ENCODE measurements around the gene THAP4. TPM values are rescaled to one million over a fixed set of nuclear protein-coding genes. Genes with fewer than 3 reads are reported as not detected.

Gene THAP4
- total and polyA plus RNA-seq, 2 experiments from 2014 or later = 62.9 to 80.4 TPM

GRCh38 chr2:241571821-241572620 lies 64.9 kb downstream of the THAP4 start:
- H3K9me3 Mint-ChIP-seq = no peaks in the 10 kb centered on the region
- no peak overlapping the region for H3K4me3 Mint-ChIP-seq
- Histone ChIP-seq H3K79me2 (replicated peaks; ENCODE audit: insufficient read depth) (no peaks in the 10 kb centered on the region), H3F3A (replicated peaks; ENCODE audit: low read depth) (no peaks in the 10 kb centered on the region), H3K4me2 (no peak overlapping the region), H3K36me3 (ENCODE audit: insufficient read depth) (no peaks in the 10 kb centered on the region), H3K27ac (ENCODE audit: low read depth) (no peak overlapping the region), H3K4me3 (no peak overlapping the region), H4K20me1 (replicated peaks; ENCODE audit: insufficient read depth) (no peaks in the 10 kb centered on the region; the same call in 1 of the 2 replicates), H3K9me2 (ENCODE audit: insufficient read depth) (no peaks in the 10 kb centered on the region), H3K27me3 (ENCODE audit: insufficient read depth) (no peaks in the 10 kb centered on the region), H3K4me1 (ENCODE audit: insufficient read depth) (no peaks in the 10 kb centered on the region), H2AFZ (no peak overlapping the region)
- TF ChIP-seq, protein P1, sequence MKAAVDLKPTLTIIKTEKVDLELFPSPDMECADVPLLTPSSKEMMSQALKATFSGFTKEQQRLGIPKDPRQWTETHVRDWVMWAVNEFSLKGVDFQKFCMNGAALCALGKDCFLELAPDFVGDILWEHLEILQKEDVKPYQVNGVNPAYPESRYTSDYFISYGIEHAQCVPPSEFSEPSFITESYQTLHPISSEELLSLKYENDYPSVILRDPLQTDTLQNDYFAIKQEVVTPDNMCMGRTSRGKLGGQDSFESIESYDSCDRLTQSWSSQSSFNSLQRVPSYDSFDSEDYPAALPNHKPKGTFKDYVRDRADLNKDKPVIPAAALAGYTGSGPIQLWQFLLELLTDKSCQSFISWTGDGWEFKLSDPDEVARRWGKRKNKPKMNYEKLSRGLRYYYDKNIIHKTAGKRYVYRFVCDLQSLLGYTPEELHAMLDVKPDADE (IDR thresholded peaks at IDR 0.05) = no peak
- no peak for TF ChIP-seq ZNF331 (CRISPR knock-in tag; IDR thresholded peaks at IDR 0.05; ENCODE audit: low read depth)
- TF ChIP-seq, protein P2, sequence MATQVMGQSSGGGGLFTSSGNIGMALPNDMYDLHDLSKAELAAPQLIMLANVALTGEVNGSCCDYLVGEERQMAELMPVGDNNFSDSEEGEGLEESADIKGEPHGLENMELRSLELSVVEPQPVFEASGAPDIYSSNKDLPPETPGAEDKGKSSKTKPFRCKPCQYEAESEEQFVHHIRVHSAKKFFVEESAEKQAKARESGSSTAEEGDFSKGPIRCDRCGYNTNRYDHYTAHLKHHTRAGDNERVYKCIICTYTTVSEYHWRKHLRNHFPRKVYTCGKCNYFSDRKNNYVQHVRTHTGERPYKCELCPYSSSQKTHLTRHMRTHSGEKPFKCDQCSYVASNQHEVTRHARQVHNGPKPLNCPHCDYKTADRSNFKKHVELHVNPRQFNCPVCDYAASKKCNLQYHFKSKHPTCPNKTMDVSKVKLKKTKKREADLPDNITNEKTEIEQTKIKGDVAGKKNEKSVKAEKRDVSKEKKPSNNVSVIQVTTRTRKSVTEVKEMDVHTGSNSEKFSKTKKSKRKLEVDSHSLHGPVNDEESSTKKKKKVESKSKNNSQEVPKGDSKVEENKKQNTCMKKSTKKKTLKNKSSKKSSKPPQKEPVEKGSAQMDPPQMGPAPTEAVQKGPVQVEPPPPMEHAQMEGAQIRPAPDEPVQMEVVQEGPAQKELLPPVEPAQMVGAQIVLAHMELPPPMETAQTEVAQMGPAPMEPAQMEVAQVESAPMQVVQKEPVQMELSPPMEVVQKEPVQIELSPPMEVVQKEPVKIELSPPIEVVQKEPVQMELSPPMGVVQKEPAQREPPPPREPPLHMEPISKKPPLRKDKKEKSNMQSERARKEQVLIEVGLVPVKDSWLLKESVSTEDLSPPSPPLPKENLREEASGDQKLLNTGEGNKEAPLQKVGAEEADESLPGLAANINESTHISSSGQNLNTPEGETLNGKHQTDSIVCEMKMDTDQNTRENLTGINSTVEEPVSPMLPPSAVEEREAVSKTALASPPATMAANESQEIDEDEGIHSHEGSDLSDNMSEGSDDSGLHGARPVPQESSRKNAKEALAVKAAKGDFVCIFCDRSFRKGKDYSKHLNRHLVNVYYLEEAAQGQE (IDR thresholded peaks at IDR 0.05; ENCODE audit: unreplicated experiment) = no peak
- no peak for TF ChIP-seq EZH2 (IDR thresholded peaks at IDR 0.05; ENCODE audit: low read depth, unreplicated experiment)
- TF ChIP-seq, protein P3, sequence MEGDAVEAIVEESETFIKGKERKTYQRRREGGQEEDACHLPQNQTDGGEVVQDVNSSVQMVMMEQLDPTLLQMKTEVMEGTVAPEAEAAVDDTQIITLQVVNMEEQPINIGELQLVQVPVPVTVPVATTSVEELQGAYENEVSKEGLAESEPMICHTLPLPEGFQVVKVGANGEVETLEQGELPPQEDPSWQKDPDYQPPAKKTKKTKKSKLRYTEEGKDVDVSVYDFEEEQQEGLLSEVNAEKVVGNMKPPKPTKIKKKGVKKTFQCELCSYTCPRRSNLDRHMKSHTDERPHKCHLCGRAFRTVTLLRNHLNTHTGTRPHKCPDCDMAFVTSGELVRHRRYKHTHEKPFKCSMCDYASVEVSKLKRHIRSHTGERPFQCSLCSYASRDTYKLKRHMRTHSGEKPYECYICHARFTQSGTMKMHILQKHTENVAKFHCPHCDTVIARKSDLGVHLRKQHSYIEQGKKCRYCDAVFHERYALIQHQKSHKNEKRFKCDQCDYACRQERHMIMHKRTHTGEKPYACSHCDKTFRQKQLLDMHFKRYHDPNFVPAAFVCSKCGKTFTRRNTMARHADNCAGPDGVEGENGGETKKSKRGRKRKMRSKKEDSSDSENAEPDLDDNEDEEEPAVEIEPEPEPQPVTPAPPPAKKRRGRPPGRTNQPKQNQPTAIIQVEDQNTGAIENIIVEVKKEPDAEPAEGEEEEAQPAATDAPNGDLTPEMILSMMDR (conservative IDR thresholded peaks at IDR 0.05; ENCODE audit: low read depth in 2 of 2) = no peak
- H3K36me3 Mint-ChIP-seq (ENCODE audit: low read depth) = peaks cover 9% of the 10 kb centered on the region; the same call in 1 of the 3 replicates
- peaks cover 7% of the 10 kb centered on the region for H3K27me3 Mint-ChIP-seq (ENCODE audit: insufficient read depth, low read depth, poor library complexity)
- no peak for ATAC-seq
- H3K27ac Mint-ChIP-seq = no peak overlapping the region
- DNase-seq (ENCODE audit: low spot score) = no peak
- H3K4me1 Mint-ChIP-seq = no peaks in the 10 kb centered on the region; the same call in 2 of the 3 replicates

DNA sequence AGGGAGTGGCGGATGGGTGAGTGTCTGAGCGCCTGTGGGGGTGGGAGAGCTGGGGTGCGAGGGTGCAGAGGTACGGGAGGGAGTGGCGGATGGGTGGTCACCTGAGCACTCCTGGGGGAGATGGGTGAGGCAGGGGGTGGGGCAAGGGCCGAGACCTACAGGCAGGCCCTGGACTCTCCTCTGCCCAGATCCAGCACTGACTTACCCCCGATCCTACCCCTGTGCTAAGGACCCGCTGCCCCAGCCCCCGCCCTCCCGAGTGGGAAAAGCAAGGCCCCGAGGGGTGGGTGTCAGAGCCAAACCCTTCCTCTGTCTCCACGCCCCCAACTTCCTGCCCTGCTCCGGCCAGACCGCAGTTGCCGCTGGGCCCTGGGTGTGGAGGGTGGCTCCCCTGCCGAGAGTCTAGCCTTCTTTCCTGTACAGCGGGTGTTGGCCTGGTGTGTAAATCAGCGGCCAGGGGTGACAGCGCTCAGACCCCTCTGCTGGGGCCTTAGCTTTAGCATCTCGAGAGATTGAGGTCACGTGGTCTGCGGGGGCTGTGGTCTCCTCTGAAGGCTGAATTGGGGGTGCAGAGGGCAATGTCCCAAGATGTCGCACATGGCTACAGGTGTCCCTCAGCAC lies 65.9 kb downstream of the THAP4 start:
- Histone ChIP-seq H3K9me2 (ENCODE audit: insufficient read depth) (no peaks in the 10 kb centered on the region), H2AFZ (no peak overlapping the region), H3K4me1 (ENCODE audit: insufficient read depth) (no peaks in the 10 kb centered on the region), H3K79me2 (replicated peaks; ENCODE audit: insufficient read depth) (no peaks in the 10 kb centered on the region), H4K20me1 (replicated peaks; ENCODE audit: insufficient read depth) (no peaks in the 10 kb centered on the region; the same call in 1 of the 2 replicates), H3K27me3 (ENCODE audit: insufficient read depth) (no peaks in the 10 kb centered on the region), H3K4me3 (no peak overlapping the region), H3K27ac (ENCODE audit: low read depth) (no peak overlapping the region), H3K4me2 (no peak overlapping the region), H3K36me3 (ENCODE audit: insufficient read depth) (no peaks in the 10 kb centered on the region), H3F3A (replicated peaks; ENCODE audit: low read depth) (no peaks in the 10 kb centered on the region)
- no peaks in the 10 kb centered on the region for H3K4me1 Mint-ChIP-seq
- no peak for ATAC-seq
- no peak for DNase-seq (ENCODE audit: low spot score)
- H3K9me3 Mint-ChIP-seq = no peaks in the 10 kb centered on the region
- no peak for TF ChIP-seq ZNF331 (CRISPR knock-in tag; IDR thresholded peaks at IDR 0.05; ENCODE audit: low read depth)
- TF ChIP-seq EZH2 (IDR thresholded peaks at IDR 0.05; ENCODE audit: low read depth, unreplicated experiment) = no peak
- no peak for TF ChIP-seq NANOG (IDR thresholded peaks at IDR 0.05; ENCODE audit: borderline replicate concordance)
- TF ChIP-seq, protein P3 (conservative IDR thresholded peaks at IDR 0.05; ENCODE audit: low read depth in 2 of 2) = no peak
- peaks cover 7% of the 10 kb centered on the region for H3K27me3 Mint-ChIP-seq (ENCODE audit: insufficient read depth, low read depth, poor library complexity)
- H3K4me3 Mint-ChIP-seq = no peak overlapping the region
- H3K27ac Mint-ChIP-seq = no peak overlapping the region
- peaks cover 9% of the 10 kb centered on the region; the same call in 1 of the 3 replicates for H3K36me3 Mint-ChIP-seq (ENCODE audit: low read depth)
